Measurements from ENCODE around the gene CYP2J2. TPM values are rescaled to one million over a fixed set of nuclear protein-coding genes. Genes with fewer than 3 reads are reported as not detected.

CYP2J2 gene
- total RNA-seq, 1 donor from 2014 or later: 91.7 TPM

GRCh38 chr1:59903141-59903754 is 23.3 kb downstream of the CYP2J2 start:
- Histone ChIP-seq H3K27ac (replicated peaks) (peak overlapping the region; percentile 39), H3K4me3 (no peak overlapping the region), H3K27me3 (ENCODE audit: low read depth) (no peaks in the 10 kb centered on the region), H3K4me1 (peaks cover 52% of the 10 kb centered on the region), H3K9me3 (replicated peaks) (no peaks in the 10 kb centered on the region), H3K36me3 (peaks cover 23% of the 10 kb centered on the region)
- intact Hi-C loops (cut with micrococcal nuclease): no loop called here
- TF ChIP-seq, protein P1, sequence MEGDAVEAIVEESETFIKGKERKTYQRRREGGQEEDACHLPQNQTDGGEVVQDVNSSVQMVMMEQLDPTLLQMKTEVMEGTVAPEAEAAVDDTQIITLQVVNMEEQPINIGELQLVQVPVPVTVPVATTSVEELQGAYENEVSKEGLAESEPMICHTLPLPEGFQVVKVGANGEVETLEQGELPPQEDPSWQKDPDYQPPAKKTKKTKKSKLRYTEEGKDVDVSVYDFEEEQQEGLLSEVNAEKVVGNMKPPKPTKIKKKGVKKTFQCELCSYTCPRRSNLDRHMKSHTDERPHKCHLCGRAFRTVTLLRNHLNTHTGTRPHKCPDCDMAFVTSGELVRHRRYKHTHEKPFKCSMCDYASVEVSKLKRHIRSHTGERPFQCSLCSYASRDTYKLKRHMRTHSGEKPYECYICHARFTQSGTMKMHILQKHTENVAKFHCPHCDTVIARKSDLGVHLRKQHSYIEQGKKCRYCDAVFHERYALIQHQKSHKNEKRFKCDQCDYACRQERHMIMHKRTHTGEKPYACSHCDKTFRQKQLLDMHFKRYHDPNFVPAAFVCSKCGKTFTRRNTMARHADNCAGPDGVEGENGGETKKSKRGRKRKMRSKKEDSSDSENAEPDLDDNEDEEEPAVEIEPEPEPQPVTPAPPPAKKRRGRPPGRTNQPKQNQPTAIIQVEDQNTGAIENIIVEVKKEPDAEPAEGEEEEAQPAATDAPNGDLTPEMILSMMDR (IDR thresholded peaks at IDR 0.05; ENCODE audit: borderline replicate concordance): peak; percentile 43
- no peak for DNase-seq

- Histone ChIP-seq H3K4me1 (peaks cover 52% of the 10 kb centered on the region), H3K27ac (replicated peaks) (peak overlapping the region; percentile 39), H3K36me3 (peaks cover 18% of the 10 kb centered on the region)
Measured at GRCh38 chr1:59901770-59902388, 24.7 kb downstream of the CYP2J2 start.

GRCh38 chr1:59900640-59901039 is 25.9 kb downstream of the CYP2J2 start:
- Histone ChIP-seq H3K4me3 (no peak overlapping the region), H3K36me3 (peaks cover 12% of the 10 kb centered on the region), H3K27me3 (ENCODE audit: low read depth) (no peaks in the 10 kb centered on the region), H3K9me3 (replicated peaks) (no peaks in the 10 kb centered on the region), H3K27ac (replicated peaks) (no peak overlapping the region), H3K4me1 (peaks cover 49% of the 10 kb centered on the region)
- no peak for DNase-seq
- intact Hi-C loops (cut with micrococcal nuclease): no loop called here
- TF ChIP-seq, protein P1 (IDR thresholded peaks at IDR 0.05; ENCODE audit: borderline replicate concordance): no peak

More at GRCh38 chr1:59901770-59902388, 24.7 kb downstream of the CYP2J2 start:
- Histone ChIP-seq H3K4me3 (no peak overlapping the region), H3K27me3 (ENCODE audit: low read depth) (no peaks in the 10 kb centered on the region), H3K9me3 (replicated peaks) (no peaks in the 10 kb centered on the region)
- TF ChIP-seq, protein P1 (IDR thresholded peaks at IDR 0.05; ENCODE audit: borderline replicate concordance): no peak
- intact Hi-C loops (cut with micrococcal nuclease): no loop called here
- no peak for DNase-seq

DNA sequence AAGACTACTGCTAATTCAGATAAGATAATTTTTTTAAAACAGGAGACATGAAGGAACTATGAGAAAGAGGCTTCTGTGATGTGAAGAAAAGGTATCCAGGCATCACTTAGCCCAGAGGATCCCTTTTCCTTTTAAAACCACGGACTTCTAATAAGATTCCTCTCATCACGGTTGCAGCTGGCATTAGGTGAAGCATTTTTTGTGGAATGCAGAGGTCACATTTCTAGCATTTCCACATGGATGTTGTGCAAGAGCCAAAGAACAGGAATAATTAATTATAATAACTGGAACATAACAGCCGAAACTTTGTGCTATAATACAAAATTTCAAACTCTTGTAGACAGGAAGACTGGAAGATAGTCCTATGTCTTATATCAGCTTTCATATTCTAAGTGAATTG is 27.6 kb downstream of the CYP2J2 start:
- H3K27ac ChIP-seq (replicated peaks): no peak overlapping the region
- no peak overlapping the region for H3K4me3 ChIP-seq
- peaks cover 36% of the 10 kb centered on the region for H3K4me1 ChIP-seq
- intact Hi-C loops (cut with micrococcal nuclease): no loop called here
- no peaks in the 10 kb centered on the region for H3K27me3 ChIP-seq (ENCODE audit: low read depth)
- H3K9me3 ChIP-seq (replicated peaks): no peaks in the 10 kb centered on the region
- TF ChIP-seq, protein P1 (IDR thresholded peaks at IDR 0.05; ENCODE audit: borderline replicate concordance): no peak
- peaks cover 7% of the 10 kb centered on the region for H3K36me3 ChIP-seq
- no peak for DNase-seq

DNA sequence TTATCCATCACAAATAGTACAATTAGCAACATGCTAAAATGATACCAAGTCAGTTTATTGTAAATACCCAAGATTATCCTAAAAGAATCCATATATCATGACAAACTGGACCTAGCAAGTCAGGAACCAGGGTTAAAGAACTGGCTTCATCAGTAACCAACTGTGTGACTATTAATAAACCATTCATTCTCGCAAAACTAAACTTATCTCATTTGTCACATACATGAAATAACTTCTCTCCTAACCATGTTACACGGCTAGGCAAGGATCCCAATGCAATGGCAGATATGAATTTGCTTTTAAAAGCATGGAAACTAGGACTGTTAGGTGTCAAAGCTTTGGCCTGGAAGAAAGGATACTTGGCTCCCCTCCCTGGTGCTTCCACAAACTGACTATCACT is 29.4 kb downstream of the CYP2J2 start:
- Histone ChIP-seq H3K27ac (replicated peaks) (peak overlapping the region; percentile 31), H3K27me3 (ENCODE audit: low read depth) (no peaks in the 10 kb centered on the region), H3K9me3 (replicated peaks) (no peaks in the 10 kb centered on the region), H3K4me3 (no peak overlapping the region), H3K36me3 (peaks cover 7% of the 10 kb centered on the region), H3K4me1 (peaks cover 21% of the 10 kb centered on the region)
- DNase-seq: no peak
- intact Hi-C loops (cut with micrococcal nuclease): no loop called here
- TF ChIP-seq, protein P1 (IDR thresholded peaks at IDR 0.05; ENCODE audit: borderline replicate concordance): no peak

Data from left ventricle myocardium inferior (tissue), 1 donor.